HepG2 (cell line): ENCODE results near the gene TUT4. TPM values are rescaled to one million over a fixed set of nuclear protein-coding genes. Genes with fewer than 3 reads are reported as not detected.

Experiments used
- ATAC-seq: fragments of 200-7000 bp; cut with Tn5 transposase; 3 replicates; pipeline ENCODE4 v1.9.1; 2020; ENCODE audit warnings: mild to moderate bottlenecking, moderate library complexity
- BruUV-seq: library from RNA; stranded (reverse); fragments of 400-500 nt; replicated peaks from 2 replicates; lab custom pipeline; 2021; lab: Mats Ljungman, UMichigan
- CTCF ChIA-PET: fragments of 300-600 bp; formaldehyde crosslinking; extraction: SDS; loops from one replicate; lab custom pipeline; 2021; ENCODE audit warnings: low total read pairs, inconsistent platforms, low intra/inter-chr PET ratio; lab: Yijun Ruan, JAX
- POLR2A ChIA-PET: fragments of 350-600 bp; sonication (Branson Sonifier 250); formaldehyde crosslinking; loops from one replicate; lab custom pipeline; 2020; ENCODE audit warnings: antibody characterized with exemption, inconsistent platforms; lab: Yijun Ruan, JAX
- DNase-seq: peaks from one replicate; pipeline ENCODE4 v3.0.0-alpha.2; 2015; ENCODE audit warnings: low spot score
- FAIRE-seq: peaks from 3 replicates; lab custom pipeline; 2011; peaks lifted over from hg19 to GRCh38; lab: Jason Lieb, UNC
- H2AFZ ChIP-seq: one replicate; pipeline ENCODE4 v1.6.1; 2011; ENCODE audit warnings: low read length, inconsistent platforms
- H3K27ac ChIP-seq: fragments of 300-600 bp; 3 replicates; pipeline ENCODE4 v1.8.0; 2011; ENCODE audit warnings: mixed run types, mild to moderate bottlenecking, mixed read lengths, low read length, inconsistent platforms; ENCODE audit not compliant: insufficient read depth; ENCODE audit errors: extremely low read length
- H3K27me3 ChIP-seq, 2 experiments: fragments of 200-600 bp in 1 of 2; 2 replicates in 1 of 2; 3 replicates in 1 of 2; pipeline versions ENCODE4 v1.6.0 to v1.8.0; 2011; ENCODE audit warnings: low read length in 2 of 2, mild to moderate bottlenecking in 2 of 2, moderate library complexity in 2 of 2, inconsistent platforms in 1 of 2; ENCODE audit not compliant: insufficient read depth in 2 of 2, control insufficient read depth in 1 of 2
- H3K36me3 ChIP-seq, 2 experiments: fragments of 200-600 bp in 1 of 2; replicated peaks in 1 of 2; 2 replicates in 1 of 2; 3 replicates in 1 of 2; pipeline versions ENCODE4 v1.5.1 to v1.8.0; 2011; ENCODE audit warnings: low read length in 2 of 2, inconsistent platforms in 1 of 2; ENCODE audit not compliant: insufficient read depth in 2 of 2, control insufficient read depth in 1 of 2
- H3K4me1 ChIP-seq: 2 replicates; pipeline ENCODE4 v1.5.1; 2012; ENCODE audit warnings: low read length, inconsistent platforms; ENCODE audit not compliant: insufficient read depth
- H3K4me2 ChIP-seq: 2 replicates; pipeline ENCODE4 v1.6.0; 2011; ENCODE audit warnings: low read depth, low read length, inconsistent platforms
- H3K4me3 ChIP-seq, 3 experiments: fragments of 200-600 bp in 1 of 3; sonication (generic), shearing (Covaris generic) in 1 of 3; replicated peaks in 1 of 3; 2 replicates each; pipeline ENCODE4 v1.5.1; 2011 to 2016; ENCODE audit warnings: low read length in 3 of 3, inconsistent platforms in 2 of 3, low read depth in 2 of 3, mild to moderate bottlenecking in 2 of 3, control low read depth in 1 of 3, mixed read lengths in 1 of 3; ENCODE audit not compliant: insufficient read depth in 1 of 3
- H3K79me2 ChIP-seq: one replicate; pipeline ENCODE4 v1.6.1; 2011; ENCODE audit warnings: low read length, inconsistent platforms; ENCODE audit not compliant: insufficient read depth
- H3K9ac ChIP-seq: 2 replicates; pipeline ENCODE4 v1.6.0; 2011; ENCODE audit warnings: mild to moderate bottlenecking, low read depth, low read length, inconsistent platforms; ENCODE audit not compliant: insufficient read depth
- H3K9me3 ChIP-seq: 2 replicates; pipeline ENCODE4 v1.5.1; 2012; ENCODE audit warnings: mild to moderate bottlenecking, low read length
- H4K20me1 ChIP-seq: 2 replicates; pipeline ENCODE4 v1.6.0; 2011; ENCODE audit warnings: inconsistent platforms, mild to moderate bottlenecking, low read length, moderate library complexity; ENCODE audit not compliant: insufficient read depth
- GFI1 ChIP-seq: sonication (generic); formaldehyde crosslinking; IDR thresholded peaks from 2 replicates; pipeline ENCODE4 v1.5.0; 2020; ENCODE audit warnings: missing genetic modification reagents, mild to moderate bottlenecking, borderline replicate concordance
- IRF2 ChIP-seq: IDR thresholded peaks from 2 replicates; pipeline ENCODE4 v1.6.1; 2018; ENCODE audit warnings: missing genetic modification reagents, missing compliant biosample characterization
- PHF21A ChIP-seq: sonication (generic); formaldehyde crosslinking; IDR thresholded peaks from 2 replicates; pipeline ENCODE4 v1.5.0; 2020; ENCODE audit warnings: mild to moderate bottlenecking, missing genetic modification reagents
- SPEN ChIP-seq: sonication (generic); formaldehyde crosslinking; IDR thresholded peaks from 2 replicates; pipeline ENCODE4 v1.5.1; 2020; ENCODE audit warnings: low read depth, mild to moderate bottlenecking, missing genetic modification reagents
- ZC3H4 ChIP-seq: sonication (generic); formaldehyde crosslinking; IDR thresholded peaks from 2 replicates; pipeline ENCODE4 v1.4.0; 2020; ENCODE audit warnings: missing genetic modification reagents, borderline replicate concordance
- ZNF337 ChIP-seq: sonication (generic); formaldehyde crosslinking; IDR thresholded peaks from 2 replicates; pipeline ENCODE4 v1.5.1; 2020; ENCODE audit warnings: missing genetic modification reagents, low read depth, mild to moderate bottlenecking, borderline replicate concordance
- ZNF629 ChIP-seq: sonication (generic); formaldehyde crosslinking; conservative IDR thresholded peaks from 2 replicates; pipeline ENCODE4 v1.5.0; 2020; ENCODE audit warnings: missing genetic modification reagents
- ZNF883 ChIP-seq: sonication (generic); formaldehyde crosslinking; IDR thresholded peaks from 2 replicates; pipeline ENCODE4 v1.5.1; 2020; ENCODE audit warnings: mild to moderate bottlenecking, missing genetic modification reagents; ENCODE audit errors: not compliant biosample characterization
- WGBS: methylation state at CpG from one replicate; pipeline ENCODE4 v1.1.6; 2017; ENCODE audit warnings: low lambda C conversion rate; 5-methylcytosine and 5-hydroxymethylcytosine counted together
- in situ Hi-C: cut with HindIII; loops from 2 replicates; pipeline ENCODE4 v1.10.0; 2017; ENCODE audit warnings: low pct_unique_long_range_greater_than_20kb; ENCODE audit not compliant: extremely low pct_ligation_motif_present
- intact Hi-C: fragments of 100-400 bp; cut with micrococcal nuclease; formaldehyde crosslinking; loops from one replicate; pipeline ENCODE4 v1.10.0; 2022; ENCODE audit not compliant: unreplicated experiment
- polyA plus RNA-seq, 8 experiments: library from polyadenylated mRNA; depleted of rRNA in 3 of 8; stranded (reverse) in 7 of 8; unstranded in 1 of 8; fragments of >200 nt; fragmentation: Illumina TruSeq in 4 of 8; extraction: Trizol in 4 of 8; gene quantifications; 2 replicates each; pipeline versions ENCODE4 v1.2.1 to v1.2.3, GENCODE V29; 2011 to 2016; ENCODE audit warnings: low read depth in 4 of 8, missing spikeins in 1 of 8, mixed read lengths in 1 of 8; ENCODE audit not compliant: insufficient read depth in 1 of 8
- total RNA-seq, 5 experiments: library from RNA; depleted of rRNA; stranded (reverse); fragments of >200 nt; fragmentation: Illumina TruSeq; extraction: Trizol; gene quantifications; 2 replicates each; pipeline ENCODE4 v1.2.3, GENCODE V29; 2016; ENCODE audit warnings: low read depth in 1 of 5
- TF ChIP-seq, protein P1 (sequence below): IDR thresholded peaks from 2 replicates; pipeline ENCODE4 v1.6.1; 2016; ENCODE audit warnings: missing biosample characterization, missing genetic modification reagents, low read depth
- TF ChIP-seq, protein P2 (sequence below): sonication (generic); formaldehyde crosslinking; IDR thresholded peaks from 2 replicates; pipeline ENCODE4 v1.4.0; 2020; ENCODE audit warnings: low read depth, mild to moderate bottlenecking, missing genetic modification reagents
- TF ChIP-seq, protein P3 (sequence below): sonication (generic); formaldehyde crosslinking; IDR thresholded peaks from 2 replicates; pipeline ENCODE4 v1.5.0; 2020; ENCODE audit warnings: missing genetic modification reagents
- TF ChIP-seq, protein P4 (sequence below): sonication (generic); formaldehyde crosslinking; IDR thresholded peaks from 2 replicates; pipeline ENCODE4 v1.4.0; 2020; ENCODE audit warnings: mild to moderate bottlenecking, missing genetic modification reagents

The TUT4 gene
- total and polyA plus RNA-seq, 2 of the 13 experiments (the other 11 are each of a cell fraction or from before 2014, with no cell fraction given) = 44.7 to 53.5 TPM

DNA sequence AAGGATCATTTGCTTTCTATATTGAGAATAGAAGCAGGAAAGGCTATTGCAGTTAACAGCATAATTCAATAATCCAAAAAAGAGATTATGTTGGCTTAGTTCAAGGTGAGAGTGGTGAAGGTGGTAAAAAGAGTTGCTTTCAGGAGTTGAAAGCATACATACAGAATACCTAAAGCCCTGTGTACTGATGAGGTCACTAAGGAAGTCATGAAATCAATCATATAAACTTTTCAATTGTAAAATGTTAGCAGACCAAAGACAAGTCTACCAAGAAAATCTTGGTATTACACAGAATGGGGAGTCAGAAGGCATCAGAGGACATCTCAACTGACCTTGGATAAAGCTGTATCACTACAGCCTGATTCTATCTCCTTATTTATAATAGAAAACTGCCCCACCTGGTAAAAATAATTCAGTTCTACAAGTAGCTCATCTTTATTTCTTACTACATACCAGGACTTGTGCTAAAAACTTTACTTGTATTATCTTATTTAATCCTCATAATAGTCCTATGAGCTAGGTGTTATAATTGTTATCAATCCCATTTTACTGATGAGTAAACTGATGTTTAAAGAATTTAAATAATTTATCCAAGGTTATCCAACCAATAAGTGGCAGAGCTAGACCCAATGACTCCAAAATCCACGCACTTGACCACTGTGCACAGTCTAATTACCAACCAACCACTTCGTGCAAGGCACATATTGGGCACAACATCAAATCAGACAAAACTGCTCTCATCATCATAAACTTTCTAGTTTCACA lies 40.9 kb downstream of the TUT4 start:
- no peaks in the 10 kb centered on the region for H3K27me3 ChIP-seq
- TF ChIP-seq ZNF629 (CRISPR knock-in tag) (peak; percentile 49), ZNF337 (CRISPR knock-in tag) (no peak), ZC3H4 (no peak)
- TF ChIP-seq, protein P1, sequence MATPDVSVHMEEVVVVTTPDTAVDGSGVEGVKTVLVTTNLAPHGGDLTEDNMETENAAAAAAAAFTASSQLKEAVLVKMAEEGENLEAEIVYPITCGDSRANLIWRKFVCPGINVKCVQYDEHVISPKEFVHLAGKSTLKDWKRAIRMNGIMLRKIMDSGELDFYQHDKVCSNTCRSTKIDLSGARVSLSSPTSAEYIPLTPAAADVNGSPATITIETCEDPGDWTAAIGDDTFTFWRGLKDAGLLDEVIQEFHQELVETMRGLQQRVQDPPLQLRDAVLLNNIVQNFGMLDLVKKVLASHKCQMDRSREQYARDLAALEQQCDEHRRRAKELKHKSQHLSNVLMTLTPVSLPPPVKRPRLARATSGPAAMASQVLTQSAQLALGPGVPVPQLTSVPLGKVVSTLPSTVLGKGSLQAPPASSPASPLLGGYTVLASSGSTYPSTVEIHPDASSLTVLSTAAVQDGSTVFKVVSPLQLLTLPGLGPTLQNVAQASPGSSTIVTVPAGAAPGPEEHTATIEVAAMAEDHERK (CRISPR knock-in tag) = no peak
- TF ChIP-seq, all 625 proteins: peak for 1
- in situ Hi-C loops = no loop called here
- Histone ChIP-seq H3K4me2 (no peak overlapping the region), H3K9ac (no peak overlapping the region), H3K27ac (no peak overlapping the region), H2AFZ (no peak overlapping the region), H3K4me3 (no peak overlapping the region), H4K20me1 (0 out of 2 replicates have a peak, but pooled peaks cover 3% of the 10 kb centered on the region), H3K4me1 (no peaks in the 10 kb centered on the region), H3K36me3 (peaks cover 8 to 45% of the 10 kb centered on the region in 2 experiments; a peak in 4 of 5 replicates), H3K79me2 (no peaks in the 10 kb centered on the region), H3K9me3 (no peaks in the 10 kb centered on the region)
- no TSS peak for BruUV-seq
- DNase-seq (no peak), FAIRE-seq (no peak), ATAC-seq (no peak)
- 98% methylated on average over 2 of the region's 2 CpGs for WGBS
- ChIA-PET CTCF (no interaction called here), POLR2A (no interaction called here)
- intact Hi-C loops = no loop called here

DNA sequence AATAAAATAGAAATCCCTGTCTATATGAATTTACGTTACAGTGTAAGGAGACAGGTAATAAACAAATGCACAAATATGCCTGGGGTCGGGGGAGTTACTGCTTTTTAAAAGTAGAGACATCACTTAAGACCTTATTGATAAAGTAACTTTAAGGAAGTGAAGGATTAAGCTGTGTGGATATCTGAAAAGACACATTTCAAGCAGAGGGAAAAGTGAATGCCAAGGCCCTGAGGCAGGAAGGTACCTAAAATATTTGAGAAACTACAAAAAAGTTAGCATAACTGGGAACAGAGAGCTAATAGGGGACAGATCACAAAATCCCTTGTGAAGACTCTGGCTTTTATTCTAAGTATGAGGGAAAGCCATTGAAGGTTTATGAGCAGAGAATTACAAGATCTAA lies 41.5 kb downstream of the TUT4 start:
- H4K20me1 ChIP-seq = 0 out of 2 replicates have a peak, but pooled peaks cover 3% of the 10 kb centered on the region
- H2AFZ ChIP-seq = no peak overlapping the region
- no peak for ATAC-seq
- in situ Hi-C loops = no loop called here
- CTCF ChIA-PET = no interaction called here
- H3K79me2 ChIP-seq = no peaks in the 10 kb centered on the region
- POLR2A ChIA-PET = no interaction called here
- no peaks in the 10 kb centered on the region for H3K9me3 ChIP-seq
- H3K27ac ChIP-seq = no peak overlapping the region
- DNase-seq = no peak
- intact Hi-C loops = no loop called here
- no peak overlapping the region for H3K4me3 ChIP-seq
- 97% methylated on average over 2 of the region's 2 CpGs for WGBS
- no peaks in the 10 kb centered on the region for H3K4me1 ChIP-seq
- no TSS peak for BruUV-seq
- FAIRE-seq = no peak
- H3K9ac ChIP-seq = no peak overlapping the region
- no peaks in the 10 kb centered on the region for H3K27me3 ChIP-seq
- H3K4me2 ChIP-seq = no peak overlapping the region
- H3K36me3 ChIP-seq = peaks cover 6 to 47% of the 10 kb centered on the region in 2 experiments; a peak in 4 of 5 replicates
- TF ChIP-seq PHF21A (CRISPR knock-in tag) (no peak), GFI1 (no peak), IRF2 (CRISPR knock-in tag) (no peak), SPEN (no peak), ZNF883 (no peak)
- TF ChIP-seq, protein P2, sequence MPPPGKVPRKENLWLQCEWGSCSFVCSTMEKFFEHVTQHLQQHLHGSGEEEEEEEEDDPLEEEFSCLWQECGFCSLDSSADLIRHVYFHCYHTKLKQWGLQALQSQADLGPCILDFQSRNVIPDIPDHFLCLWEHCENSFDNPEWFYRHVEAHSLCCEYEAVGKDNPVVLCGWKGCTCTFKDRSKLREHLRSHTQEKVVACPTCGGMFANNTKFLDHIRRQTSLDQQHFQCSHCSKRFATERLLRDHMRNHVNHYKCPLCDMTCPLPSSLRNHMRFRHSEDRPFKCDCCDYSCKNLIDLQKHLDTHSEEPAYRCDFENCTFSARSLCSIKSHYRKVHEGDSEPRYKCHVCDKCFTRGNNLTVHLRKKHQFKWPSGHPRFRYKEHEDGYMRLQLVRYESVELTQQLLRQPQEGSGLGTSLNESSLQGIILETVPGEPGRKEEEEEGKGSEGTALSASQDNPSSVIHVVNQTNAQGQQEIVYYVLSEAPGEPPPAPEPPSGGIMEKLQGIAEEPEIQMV (CRISPR knock-in tag) = no peak
- TF ChIP-seq, protein P3, sequence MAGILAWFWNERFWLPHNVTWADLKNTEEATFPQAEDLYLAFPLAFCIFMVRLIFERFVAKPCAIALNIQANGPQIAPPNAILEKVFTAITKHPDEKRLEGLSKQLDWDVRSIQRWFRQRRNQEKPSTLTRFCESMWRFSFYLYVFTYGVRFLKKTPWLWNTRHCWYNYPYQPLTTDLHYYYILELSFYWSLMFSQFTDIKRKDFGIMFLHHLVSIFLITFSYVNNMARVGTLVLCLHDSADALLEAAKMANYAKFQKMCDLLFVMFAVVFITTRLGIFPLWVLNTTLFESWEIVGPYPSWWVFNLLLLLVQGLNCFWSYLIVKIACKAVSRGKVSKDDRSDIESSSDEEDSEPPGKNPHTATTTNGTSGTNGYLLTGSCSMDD (CRISPR knock-in tag) = no peak
- TF ChIP-seq, protein P4, sequence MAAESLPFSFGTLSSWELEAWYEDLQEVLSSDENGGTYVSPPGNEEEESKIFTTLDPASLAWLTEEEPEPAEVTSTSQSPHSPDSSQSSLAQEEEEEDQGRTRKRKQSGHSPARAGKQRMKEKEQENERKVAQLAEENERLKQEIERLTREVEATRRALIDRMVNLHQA (CRISPR knock-in tag) = no peak
